Measurements from ENCODE around the gene NPR2. TPM values are rescaled to one million over a fixed set of nuclear protein-coding genes. Genes with fewer than 3 reads are reported as not detected.

NPR2 gene
- total RNA-seq, 1 experiment from 2014 or later: 18.8 TPM

GRCh38 chr9:35776018-35776417 lies 15.4 kb upstream of the NPR2 start:
- H3K27ac ChIP-seq (ENCODE audit: low read depth, low read length): no peak overlapping the region
- no peak overlapping the region for H3K9ac ChIP-seq (ENCODE audit: low read length)
- H3K36me3 ChIP-seq (ENCODE audit: control insufficient read depth in 1 of 2, insufficient read depth in 2 of 2, low read length in 2 of 2): no peaks in the 10 kb centered on the region
- H3K9me3 ChIP-seq (ENCODE audit: control insufficient read depth in 1 of 2, insufficient read depth in 1 of 2, low read depth in 1 of 2, low read length in 2 of 2): no peaks in the 10 kb centered on the region
- CTCF ChIA-PET: interaction anchor here (0.8 to 1.7 kb wide), 3 partner anchors 14 to 106 kb away, joined by 5 to 6 read pairs (median 6); no protein-coding TSS in a partner anchor
- DNase-seq (ENCODE audit: low read depth, low spot score): no peak
- ATAC-seq: no peak
- BruUV-seq (replicated peaks): no TSS peak
- H3K79me2 ChIP-seq (ENCODE audit: insufficient read depth, low read length): no peaks in the 10 kb centered on the region
- no peak for TF ChIP-seq ZNF274 (IDR thresholded peaks at IDR 0.05; ENCODE audit: low read depth, low read length)
- no peak overlapping the region for H3K4me3 ChIP-seq (replicated peaks in 1 of 2; ENCODE audit: low read depth in 1 of 2, low read length in 2 of 2)
- RAD21 ChIA-PET (ENCODE audit: low non-redundant PET in 1 of 2, low total read pairs in 2 of 2, uncharacterized antibody in 2 of 2, unreplicated experiment in 2 of 2): no interaction called here
- intact Hi-C loops (cut with micrococcal nuclease): no loop called here
- H4K20me1 ChIP-seq (ENCODE audit: insufficient read depth): no peaks in the 10 kb centered on the region
- POLR2A ChIA-PET: no interaction called here
- H3K9me2 ChIP-seq (ENCODE audit: insufficient read depth): no peaks in the 10 kb centered on the region
- no peak overlapping the region for H3K4me2 ChIP-seq (ENCODE audit: low read length)
- no peaks in the 10 kb centered on the region for H3K27me3 ChIP-seq (ENCODE audit: insufficient read depth, low read length)
- no peak overlapping the region for H2AFZ ChIP-seq (ENCODE audit: low read depth, low read length, poor library complexity, severe bottlenecking)
- peaks cover 2 to 6% of the 10 kb centered on the region in 2 experiments; a peak in 2 of 4 replicates for H3K4me1 ChIP-seq (ENCODE audit: control insufficient read depth in 1 of 2, insufficient read depth in 2 of 2, low read length in 2 of 2)

- no peak for DNase-seq (ENCODE audit: low read depth, low spot score)
- Histone ChIP-seq H3K9ac (ENCODE audit: low read length) (no peak overlapping the region), H3K9me3 (ENCODE audit: control insufficient read depth in 1 of 2, insufficient read depth in 1 of 2, low read depth in 1 of 2, low read length in 2 of 2) (no peaks in the 10 kb centered on the region), H3K4me3 (replicated peaks in 1 of 2; ENCODE audit: low read depth in 1 of 2, low read length in 2 of 2) (no peak overlapping the region), H3K36me3 (ENCODE audit: control insufficient read depth in 1 of 2, insufficient read depth in 2 of 2, low read length in 2 of 2) (no peaks in the 10 kb centered on the region), H3K27me3 (ENCODE audit: insufficient read depth, low read length) (no peaks in the 10 kb centered on the region), H3K9me2 (ENCODE audit: insufficient read depth) (no peaks in the 10 kb centered on the region), H3K27ac (ENCODE audit: low read depth, low read length) (no peak overlapping the region), H2AFZ (ENCODE audit: low read depth, low read length, poor library complexity, severe bottlenecking) (no peak overlapping the region), H3K4me1 (ENCODE audit: control insufficient read depth in 1 of 2, insufficient read depth in 2 of 2, low read length in 2 of 2) (peaks cover 0 to 2% of the 10 kb centered on the region in 2 experiments; a peak in 1 of 4 replicates), H4K20me1 (ENCODE audit: insufficient read depth) (no peaks in the 10 kb centered on the region), H3K4me2 (ENCODE audit: low read length) (no peak overlapping the region), H3K79me2 (ENCODE audit: insufficient read depth, low read length) (no peaks in the 10 kb centered on the region)
- ChIA-PET POLR2A (no interaction called here), CTCF (interaction anchor here (0.9 to 1.7 kb wide), 4 partner anchors 12 to 118 kb away, joined by 3 to 4 read pairs (median 3); partner anchors contain the start of gene HINT2), RAD21 (ENCODE audit: low non-redundant PET in 1 of 2, low total read pairs in 2 of 2, uncharacterized antibody in 2 of 2, unreplicated experiment in 2 of 2) (no interaction called here)
- intact Hi-C loops (cut with micrococcal nuclease): no loop called here
- BruUV-seq (replicated peaks): no TSS peak
- no peak for ATAC-seq
- TF ChIP-seq, protein P1, sequence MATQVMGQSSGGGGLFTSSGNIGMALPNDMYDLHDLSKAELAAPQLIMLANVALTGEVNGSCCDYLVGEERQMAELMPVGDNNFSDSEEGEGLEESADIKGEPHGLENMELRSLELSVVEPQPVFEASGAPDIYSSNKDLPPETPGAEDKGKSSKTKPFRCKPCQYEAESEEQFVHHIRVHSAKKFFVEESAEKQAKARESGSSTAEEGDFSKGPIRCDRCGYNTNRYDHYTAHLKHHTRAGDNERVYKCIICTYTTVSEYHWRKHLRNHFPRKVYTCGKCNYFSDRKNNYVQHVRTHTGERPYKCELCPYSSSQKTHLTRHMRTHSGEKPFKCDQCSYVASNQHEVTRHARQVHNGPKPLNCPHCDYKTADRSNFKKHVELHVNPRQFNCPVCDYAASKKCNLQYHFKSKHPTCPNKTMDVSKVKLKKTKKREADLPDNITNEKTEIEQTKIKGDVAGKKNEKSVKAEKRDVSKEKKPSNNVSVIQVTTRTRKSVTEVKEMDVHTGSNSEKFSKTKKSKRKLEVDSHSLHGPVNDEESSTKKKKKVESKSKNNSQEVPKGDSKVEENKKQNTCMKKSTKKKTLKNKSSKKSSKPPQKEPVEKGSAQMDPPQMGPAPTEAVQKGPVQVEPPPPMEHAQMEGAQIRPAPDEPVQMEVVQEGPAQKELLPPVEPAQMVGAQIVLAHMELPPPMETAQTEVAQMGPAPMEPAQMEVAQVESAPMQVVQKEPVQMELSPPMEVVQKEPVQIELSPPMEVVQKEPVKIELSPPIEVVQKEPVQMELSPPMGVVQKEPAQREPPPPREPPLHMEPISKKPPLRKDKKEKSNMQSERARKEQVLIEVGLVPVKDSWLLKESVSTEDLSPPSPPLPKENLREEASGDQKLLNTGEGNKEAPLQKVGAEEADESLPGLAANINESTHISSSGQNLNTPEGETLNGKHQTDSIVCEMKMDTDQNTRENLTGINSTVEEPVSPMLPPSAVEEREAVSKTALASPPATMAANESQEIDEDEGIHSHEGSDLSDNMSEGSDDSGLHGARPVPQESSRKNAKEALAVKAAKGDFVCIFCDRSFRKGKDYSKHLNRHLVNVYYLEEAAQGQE (IDR thresholded peaks at IDR 0.05; ENCODE audit: low read depth): no peak
- no peak for TF ChIP-seq JUND (IDR thresholded peaks at IDR 0.05)
- no peak for TF ChIP-seq EZH2 (IDR thresholded peaks at IDR 0.05)
- no peak for TF ChIP-seq CEBPB (IDR thresholded peaks at IDR 0.05; ENCODE audit: low read depth)
- no peak for TF ChIP-seq POLR2AphosphoS5 (IDR thresholded peaks at IDR 0.05; ENCODE audit: low read depth, low read length)
- TF ChIP-seq YY1 (IDR thresholded peaks at IDR 0.05; ENCODE audit: extremely low read depth, insufficient replicate concordance, low read depth, low read length): no peak
- TF ChIP-seq SRF (IDR thresholded peaks at IDR 0.05; ENCODE audit: low read depth): no peak
- TF ChIP-seq RAD21 (IDR thresholded peaks at IDR 0.05; ENCODE audit: low read depth): no peak
- TF ChIP-seq ELF1 (IDR thresholded peaks at IDR 0.05; ENCODE audit: borderline replicate concordance, low read depth): no peak
- no peak for TF ChIP-seq CBX3 (IDR thresholded peaks at IDR 0.05; ENCODE audit: low read depth)
- no peak for TF ChIP-seq SP1 (IDR thresholded peaks at IDR 0.05; ENCODE audit: low read depth)
- no peak for TF ChIP-seq ZFX (IDR thresholded peaks at IDR 0.05)
- TF ChIP-seq POLR2A (IDR thresholded peaks at IDR 0.05; ENCODE audit: borderline replicate concordance, extremely low read depth, insufficient read depth, insufficient read length): no peak
- TF ChIP-seq FOSL1 (IDR thresholded peaks at IDR 0.05; ENCODE audit: low read depth): no peak
- TF ChIP-seq EZH2phosphoT487 (IDR thresholded peaks at IDR 0.05; ENCODE audit: borderline replicate concordance): no peak
- no peak for TF ChIP-seq EGR1 (IDR thresholded peaks at IDR 0.05; ENCODE audit: low read depth)
- TF ChIP-seq ZNF274 (IDR thresholded peaks at IDR 0.05; ENCODE audit: low read depth, low read length): no peak
- TF ChIP-seq, protein P2, sequence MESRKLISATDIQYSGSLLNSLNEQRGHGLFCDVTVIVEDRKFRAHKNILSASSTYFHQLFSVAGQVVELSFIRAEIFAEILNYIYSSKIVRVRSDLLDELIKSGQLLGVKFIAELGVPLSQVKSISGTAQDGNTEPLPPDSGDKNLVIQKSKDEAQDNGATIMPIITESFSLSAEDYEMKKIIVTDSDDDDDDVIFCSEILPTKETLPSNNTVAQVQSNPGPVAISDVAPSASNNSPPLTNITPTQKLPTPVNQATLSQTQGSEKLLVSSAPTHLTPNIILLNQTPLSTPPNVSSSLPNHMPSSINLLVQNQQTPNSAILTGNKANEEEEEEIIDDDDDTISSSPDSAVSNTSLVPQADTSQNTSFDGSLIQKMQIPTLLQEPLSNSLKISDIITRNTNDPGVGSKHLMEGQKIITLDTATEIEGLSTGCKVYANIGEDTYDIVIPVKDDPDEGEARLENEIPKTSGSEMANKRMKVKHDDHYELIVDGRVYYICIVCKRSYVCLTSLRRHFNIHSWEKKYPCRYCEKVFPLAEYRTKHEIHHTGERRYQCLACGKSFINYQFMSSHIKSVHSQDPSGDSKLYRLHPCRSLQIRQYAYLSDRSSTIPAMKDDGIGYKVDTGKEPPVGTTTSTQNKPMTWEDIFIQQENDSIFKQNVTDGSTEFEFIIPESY (IDR thresholded peaks at IDR 0.05; ENCODE audit: extremely low read depth, insufficient replicate concordance, low read length): no peak
Observed at GRCh38 chr9:35778496-35778895, 12.9 kb upstream of the NPR2 start.
